Upper lobe of left lung (tissue), 6 donors: ENCODE data around the gene EFNA2. TPM values are rescaled to one million over a fixed set of nuclear protein-coding genes. Genes with fewer than 3 reads are reported as not detected.

Experiments
- ATAC-seq, 2 donors: fragments of 200-7000 bp; cut with Tn5 transposase; one replicate each; pipeline ENCODE4 v1.9.1; 2022; ENCODE audit warnings: mild to moderate bottlenecking in 2 of 2, moderate library complexity in 2 of 2; ENCODE audit not compliant: low FRiP score in 2 of 2
- DNase-seq, 2 donors: peaks; one replicate each; pipeline ENCODE4 v3.0.0-alpha.2; 2019 to 2020
- H3K27ac ChIP-seq, 4 donors: fragments of 200-600 bp; sonication (generic); one replicate each; pipeline ENCODE4 v1.5.1; 2016 to 2019
- H3K27me3 ChIP-seq, 4 donors: fragments of 200-600 bp; sonication (generic); one replicate each; pipeline ENCODE4 v1.5.1; 2017 to 2019
- H3K36me3 ChIP-seq, 4 donors: fragments of 200-600 bp; sonication (generic); one replicate each; pipeline ENCODE4 v1.5.1; 2016 to 2019
- H3K4me1 ChIP-seq, 4 donors: fragments of 200-600 bp; sonication (generic); one replicate each; pipeline ENCODE4 v1.5.1; 2018 to 2019
- H3K4me3 ChIP-seq, 4 donors: fragments of 200-600 bp; sonication (generic); one replicate each; pipeline ENCODE4 v1.5.1; 2017 to 2019; ENCODE audit warnings: mild to moderate bottlenecking in 2 of 4, moderate library complexity in 1 of 4
- H3K9me3 ChIP-seq, 4 donors: fragments of 200-600 bp; sonication (generic); one replicate each; pipeline ENCODE4 v1.5.1; 2018 to 2019
- EP300 ChIP-seq, 4 donors: sonication (generic); formaldehyde crosslinking; IDR thresholded peaks; one replicate each; pipeline ENCODE4 v1.5.1; 2017; ENCODE audit warnings: antibody characterized with exemption in 4 of 4, control low read depth in 2 of 4
- POLR2A ChIP-seq, 4 donors: fragments of 450-650 bp; IDR thresholded peaks; one replicate each; pipeline ENCODE4 v1.5.1; 2016 to 2017; ENCODE audit warnings: antibody characterized with exemption in 4 of 4, mild to moderate bottlenecking in 2 of 4
- POLR2AphosphoS5 ChIP-seq, 2 donors: sonication (generic); formaldehyde crosslinking; IDR thresholded peaks; one replicate each; pipeline ENCODE4 v1.5.1; 2017; ENCODE audit warnings: antibody characterized with exemption in 2 of 2
- WGBS, 2 donors: methylation state at CpG; one replicate each; pipeline ENCODE4 v1.1.5; 2017 to 2018; 5-methylcytosine and 5-hydroxymethylcytosine counted together
- total RNA-seq, 6 donors: library from RNA; depleted of rRNA in 4 of 6; stranded (reverse); fragments of >200 nt in 4 of 6; gene quantifications; one replicate each; pipeline versions ENCODE4 v1.1.0 to v1.2.1, GENCODE V29; 2016 to 2021
- TF ChIP-seq, protein P1 (sequence below), 6 experiments: fragments of 450-650 bp in 4 of 6; fragments of 200-600 bp in 2 of 6; sonication (generic) in 2 of 6; IDR thresholded peaks; one replicate each; pipeline ENCODE4 v1.5.1; 2016 to 2019; ENCODE audit warnings: antibody characterized with exemption in 6 of 6
- donor health status: DM: no; HTN: no; CAD: no; lungs with moderate emphysema.
- donor health status: DM: no; HTN: yes; CAD: no; lungs with severe emphysema.

EFNA2 gene
- total RNA-seq, 6 donors from 2014 or later = not detected

GRCh38 chr19:1256646-1257474 is 28.8 kb upstream of the EFNA2 start:
- WGBS, 2 donors = 88 to 93% methylated on average over 32 to 46 of the region's 46 CpGs
- Histone ChIP-seq H3K27me3 (no peaks in the 10 kb centered on the region), H3K9me3 (peaks cover 0 to 4% (median 0%) of the 10 kb centered on the region in 4 donors), H3K4me3 (no peak overlapping the region), H3K36me3 (peaks cover 22 to 58% (median 52%) of the 10 kb centered on the region in 4 donors), H3K4me1 (peaks cover 81 to 98% (median 90%) of the 10 kb centered on the region in 4 donors), H3K27ac (peak overlapping the region; percentile 91 to 100 (median 98))
- DNase-seq = peak in 1 of 2 donors; percentile 88
- no peak for ATAC-seq
- TF ChIP-seq EP300 (IDR thresholded peaks at IDR 0.05) (no peak), POLR2AphosphoS5 (IDR thresholded peaks at IDR 0.05) (peak; percentile 5 to 37), POLR2A (IDR thresholded peaks at IDR 0.05) (no peak)
- TF ChIP-seq, protein P1, sequence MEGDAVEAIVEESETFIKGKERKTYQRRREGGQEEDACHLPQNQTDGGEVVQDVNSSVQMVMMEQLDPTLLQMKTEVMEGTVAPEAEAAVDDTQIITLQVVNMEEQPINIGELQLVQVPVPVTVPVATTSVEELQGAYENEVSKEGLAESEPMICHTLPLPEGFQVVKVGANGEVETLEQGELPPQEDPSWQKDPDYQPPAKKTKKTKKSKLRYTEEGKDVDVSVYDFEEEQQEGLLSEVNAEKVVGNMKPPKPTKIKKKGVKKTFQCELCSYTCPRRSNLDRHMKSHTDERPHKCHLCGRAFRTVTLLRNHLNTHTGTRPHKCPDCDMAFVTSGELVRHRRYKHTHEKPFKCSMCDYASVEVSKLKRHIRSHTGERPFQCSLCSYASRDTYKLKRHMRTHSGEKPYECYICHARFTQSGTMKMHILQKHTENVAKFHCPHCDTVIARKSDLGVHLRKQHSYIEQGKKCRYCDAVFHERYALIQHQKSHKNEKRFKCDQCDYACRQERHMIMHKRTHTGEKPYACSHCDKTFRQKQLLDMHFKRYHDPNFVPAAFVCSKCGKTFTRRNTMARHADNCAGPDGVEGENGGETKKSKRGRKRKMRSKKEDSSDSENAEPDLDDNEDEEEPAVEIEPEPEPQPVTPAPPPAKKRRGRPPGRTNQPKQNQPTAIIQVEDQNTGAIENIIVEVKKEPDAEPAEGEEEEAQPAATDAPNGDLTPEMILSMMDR (IDR thresholded peaks at IDR 0.05) = no peak

GRCh38 chr19:1257475-1258162 is 28.1 kb upstream of the EFNA2 start:
- ATAC-seq (no peak), DNase-seq (peak in 1 of 2 donors; percentile 81)
- WGBS, 2 donors = 70 to 71% methylated on average over 18 to 23 of the region's 23 CpGs
- peaks cover 87 to 98% (median 92%) of the 10 kb centered on the region in 4 donors for H3K4me1 ChIP-seq
- TF ChIP-seq EP300 (IDR thresholded peaks at IDR 0.05) (no peak), POLR2AphosphoS5 (IDR thresholded peaks at IDR 0.05) (no peak), POLR2A (IDR thresholded peaks at IDR 0.05) (no peak)
- TF ChIP-seq, protein P1 (IDR thresholded peaks at IDR 0.05) = no peak
- no peaks in the 10 kb centered on the region for H3K27me3 ChIP-seq
- H3K27ac ChIP-seq = peak overlapping the region; percentile 91 to 100 (median 98)
- no peaks in the 10 kb centered on the region for H3K9me3 ChIP-seq
- peaks cover 22 to 56% (median 50%) of the 10 kb centered on the region in 4 donors for H3K36me3 ChIP-seq
- peak overlapping the region in 1 of 4 donors; percentile 62 for H3K4me3 ChIP-seq

DNA sequence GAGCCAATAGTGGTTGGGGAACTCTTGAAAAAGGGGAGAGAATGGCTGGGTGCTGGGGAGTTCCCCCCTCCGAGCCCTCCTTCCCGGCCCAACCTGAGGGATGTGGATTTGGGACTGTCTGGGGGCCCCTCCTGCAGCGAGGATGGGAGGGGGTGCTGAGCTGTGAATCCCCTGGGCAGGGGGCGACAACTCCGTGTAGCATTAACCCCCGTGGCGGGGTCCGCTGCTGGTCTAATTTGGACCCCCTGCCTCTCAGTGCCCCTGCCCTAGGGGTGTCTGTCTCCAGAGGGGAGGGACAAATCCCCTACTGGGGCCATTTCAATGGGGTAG is 27.5 kb upstream of the EFNA2 start:
- H3K27me3 ChIP-seq = no peaks in the 10 kb centered on the region
- H3K36me3 ChIP-seq = peaks cover 22 to 56% (median 50%) of the 10 kb centered on the region in 4 donors
- no peak for DNase-seq
- TF ChIP-seq POLR2AphosphoS5 (IDR thresholded peaks at IDR 0.05) (no peak), POLR2A (IDR thresholded peaks at IDR 0.05) (no peak), EP300 (IDR thresholded peaks at IDR 0.05) (no peak)
- TF ChIP-seq, protein P1 (IDR thresholded peaks at IDR 0.05) = no peak
- H3K27ac ChIP-seq = peak overlapping the region; percentile 91 to 100 (median 98)
- peaks cover 91 to 98% (median 94%) of the 10 kb centered on the region in 4 donors for H3K4me1 ChIP-seq
- H3K4me3 ChIP-seq = peak overlapping the region in 1 of 4 donors; percentile 62
- H3K9me3 ChIP-seq = no peaks in the 10 kb centered on the region
- ATAC-seq = no peak
- 64% methylated on average over 8 of the region's 8 CpGs; no CpG with 5 or more reads in 1 of the 2 donors for WGBS, 2 donors

GRCh38 chr19:1258707-1259205 is 26.9 kb upstream of the EFNA2 start:
- peaks cover 22 to 55% (median 49%) of the 10 kb centered on the region in 4 donors for H3K36me3 ChIP-seq
- DNase-seq = peak in 1 of 2 donors; percentile 84

More at GRCh38 chr19:1258707-1259205, 26.9 kb upstream of the EFNA2 start:
- 22 to 27% methylated on average over 15 of the region's 15 CpGs for WGBS, 2 donors
- Histone ChIP-seq H3K27ac (peak overlapping the region; percentile 91 to 100 (median 98)), H3K9me3 (no peaks in the 10 kb centered on the region), H3K4me1 (peaks cover 88 to 98% (median 94%) of the 10 kb centered on the region in 4 donors), H3K27me3 (no peaks in the 10 kb centered on the region), H3K4me3 (peak overlapping the region in 3 of 4 donors; percentile 23 to 62 (median 36))
- TF ChIP-seq POLR2AphosphoS5 (IDR thresholded peaks at IDR 0.05) (no peak), POLR2A (IDR thresholded peaks at IDR 0.05) (no peak), EP300 (IDR thresholded peaks at IDR 0.05) (no peak)
- TF ChIP-seq, protein P1 (IDR thresholded peaks at IDR 0.05) = no peak
- no peak for ATAC-seq
